GM13977 (cell line): ENCODE results near the gene GNPTG.

Experiments
- DNase-seq: peaks from one replicate; pipeline ENCODE4 v3.0.0; 2012; ENCODE audit warnings: low spot score
- in situ Hi-C: fragments of 300-500 bp; cut with MboI; formaldehyde crosslinking; loops from one replicate; pipeline ENCODE4 v1.12.0; 2022; ENCODE audit warnings: low sequenced_read_pairs, low pct_unique_long_range_greater_than_20kb, mixed read lengths, inconsistent platforms; ENCODE audit not compliant: unreplicated experiment
- TF ChIP-seq, protein P1 (sequence below): IDR thresholded peaks from 2 replicates; pipeline ENCODE4 v1.5.1; 2012; ENCODE audit warnings: mild to moderate bottlenecking, control low read depth; ENCODE audit not compliant: insufficient read depth; ENCODE audit errors: extremely low read depth, missing control alignments

Gene GNPTG

GRCh38 chr16:1363501-1364041, 11.8 kb downstream of the GNPTG start:
- TF ChIP-seq, protein P1, sequence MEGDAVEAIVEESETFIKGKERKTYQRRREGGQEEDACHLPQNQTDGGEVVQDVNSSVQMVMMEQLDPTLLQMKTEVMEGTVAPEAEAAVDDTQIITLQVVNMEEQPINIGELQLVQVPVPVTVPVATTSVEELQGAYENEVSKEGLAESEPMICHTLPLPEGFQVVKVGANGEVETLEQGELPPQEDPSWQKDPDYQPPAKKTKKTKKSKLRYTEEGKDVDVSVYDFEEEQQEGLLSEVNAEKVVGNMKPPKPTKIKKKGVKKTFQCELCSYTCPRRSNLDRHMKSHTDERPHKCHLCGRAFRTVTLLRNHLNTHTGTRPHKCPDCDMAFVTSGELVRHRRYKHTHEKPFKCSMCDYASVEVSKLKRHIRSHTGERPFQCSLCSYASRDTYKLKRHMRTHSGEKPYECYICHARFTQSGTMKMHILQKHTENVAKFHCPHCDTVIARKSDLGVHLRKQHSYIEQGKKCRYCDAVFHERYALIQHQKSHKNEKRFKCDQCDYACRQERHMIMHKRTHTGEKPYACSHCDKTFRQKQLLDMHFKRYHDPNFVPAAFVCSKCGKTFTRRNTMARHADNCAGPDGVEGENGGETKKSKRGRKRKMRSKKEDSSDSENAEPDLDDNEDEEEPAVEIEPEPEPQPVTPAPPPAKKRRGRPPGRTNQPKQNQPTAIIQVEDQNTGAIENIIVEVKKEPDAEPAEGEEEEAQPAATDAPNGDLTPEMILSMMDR = peak; percentile 95
- DNase-seq = peak; percentile 92
- in situ Hi-C loops = no loop called here

GRCh38 chr16:1364510-1364909, 12.8 kb downstream of the GNPTG start:
- TF ChIP-seq, protein P1 = no peak

DNA sequence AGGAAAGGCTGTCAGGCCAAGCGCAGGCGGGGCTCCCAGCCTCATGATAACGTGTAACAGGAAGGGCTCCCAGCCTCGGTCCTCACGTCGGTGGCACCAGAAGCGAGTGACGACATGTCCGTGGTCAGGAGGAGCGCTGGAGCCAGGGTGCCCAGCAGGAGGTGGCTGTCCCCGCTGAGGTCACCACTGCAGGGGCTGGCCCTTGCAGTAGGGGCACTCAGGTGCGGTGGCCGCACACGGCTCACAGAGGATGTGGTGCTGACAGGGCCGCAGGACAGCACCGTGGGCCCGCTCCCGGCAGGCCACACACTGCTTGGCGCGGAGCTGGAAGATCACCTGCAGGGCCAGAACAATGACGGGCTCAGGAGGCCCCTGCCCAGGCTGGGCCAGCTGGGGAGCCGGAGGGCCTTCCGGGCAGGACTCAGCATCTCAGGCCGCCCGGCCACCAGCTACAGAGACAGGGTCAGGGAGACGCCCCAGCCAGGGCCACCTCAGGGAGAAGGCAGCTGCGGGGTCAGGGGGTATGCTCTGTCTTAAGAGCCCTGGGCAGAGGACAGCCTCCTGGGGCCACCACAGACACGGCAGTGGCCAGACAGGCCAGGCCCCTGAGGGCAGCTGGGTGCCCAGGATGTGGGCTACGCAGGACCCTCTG, 14.5 kb downstream of the GNPTG start:
- TF ChIP-seq, protein P1 = no peak
- in situ Hi-C loops = no loop called here
- DNase-seq = no peak

More at GRCh38 chr16:1364510-1364909, 12.8 kb downstream of the GNPTG start:
- no peak for DNase-seq
- in situ Hi-C loops = no loop called here

DNA sequence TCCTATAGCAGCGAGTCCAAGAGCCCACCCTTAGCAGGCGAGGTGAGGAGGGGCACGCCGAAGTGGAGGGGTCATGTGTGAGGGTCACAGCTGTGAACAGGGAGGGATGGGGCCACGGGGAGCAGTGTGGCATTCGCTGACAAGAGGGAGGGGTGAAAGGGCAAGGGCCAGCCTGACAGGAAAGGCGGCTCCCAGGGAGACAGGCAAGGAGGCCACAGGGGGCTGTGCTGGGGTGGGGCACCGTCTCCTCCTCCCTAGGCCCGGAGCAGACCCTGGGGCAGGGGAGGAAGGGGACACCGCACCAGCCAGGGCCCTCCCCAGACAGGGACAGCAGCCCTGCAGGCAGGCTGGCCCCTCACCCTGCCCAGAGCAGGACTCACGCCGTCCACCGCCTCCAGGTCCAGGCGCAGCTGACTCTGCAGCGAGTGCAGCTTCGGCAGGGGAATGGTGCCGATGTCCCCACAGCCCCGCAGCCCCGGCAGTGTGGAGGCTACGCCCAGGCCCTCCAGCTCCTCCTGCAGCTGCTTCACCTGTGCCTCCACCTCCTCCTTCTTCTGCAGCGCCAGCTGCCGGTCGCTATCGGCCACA, 15.1 kb downstream of the GNPTG start:
- in situ Hi-C loops = no loop called here
- DNase-seq = no peak
- TF ChIP-seq, protein P1 = no peak

DNA sequence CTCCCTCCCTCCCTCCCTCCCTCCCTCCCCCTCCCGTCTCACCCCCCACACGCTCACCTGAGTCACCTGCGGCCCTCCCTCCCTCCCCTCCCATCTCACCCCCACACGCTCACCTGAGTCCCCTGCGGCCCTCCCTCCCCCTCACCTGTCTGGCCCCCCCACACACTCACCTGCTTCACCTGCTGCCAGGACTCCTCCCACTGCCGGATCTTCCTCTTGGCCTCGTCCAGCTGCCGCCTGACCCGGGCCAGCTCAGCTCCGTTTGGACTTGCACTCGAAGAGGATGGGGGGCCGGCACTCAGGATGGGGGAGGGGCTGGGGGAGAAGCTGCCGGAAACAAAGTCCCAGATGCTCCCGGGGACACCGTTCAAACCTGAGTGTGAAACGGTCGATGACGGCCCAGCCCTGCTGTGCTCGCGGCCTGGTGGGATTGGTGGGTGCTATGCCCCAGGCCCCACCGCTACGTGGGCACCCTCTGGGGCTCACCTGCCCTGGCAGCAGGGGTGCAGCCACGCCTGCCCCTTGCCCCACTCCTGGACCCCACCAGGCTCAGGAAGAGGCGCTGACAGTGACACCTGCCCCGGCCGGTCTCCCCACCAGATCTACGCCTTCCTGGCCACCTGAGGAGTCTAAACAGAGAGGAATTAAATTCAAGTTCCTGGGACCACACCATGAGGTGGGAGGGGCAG, 15.9 kb downstream of the GNPTG start:
- DNase-seq = no peak
- in situ Hi-C loops = no loop called here
- TF ChIP-seq, protein P1 = no peak

- in situ Hi-C loops = no loop called here
- TF ChIP-seq, protein P1 = no peak
- no peak for DNase-seq
Measured at GRCh38 chr16:1371054-1371978, 19.6 kb downstream of the GNPTG start.
